ENCODE results near the gene CLNK.

DNA sequence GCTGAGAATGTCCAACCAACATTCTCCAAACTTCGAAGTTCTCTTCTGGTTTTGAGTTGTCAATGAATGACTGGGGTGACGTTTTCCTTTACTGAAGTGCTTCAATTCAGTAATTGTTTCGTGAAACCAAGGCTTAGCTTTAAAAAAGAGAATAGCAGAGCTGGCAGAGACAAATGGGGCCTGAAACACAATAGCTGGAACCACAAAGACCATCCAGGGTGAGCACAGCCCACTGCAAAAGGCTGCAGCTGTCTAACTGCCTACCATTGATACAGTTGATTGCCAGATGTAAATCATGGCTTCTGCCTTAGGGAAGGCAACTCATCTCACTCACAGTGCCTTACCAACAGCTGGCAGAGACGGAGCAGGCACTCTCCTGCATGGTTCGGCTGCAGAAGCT is 148.7 kb downstream of the CLNK start:
- TF ChIP-seq POLR2A (IDR thresholded peaks at IDR 0.05), result no peak
- TF ChIP-seq, protein P1, sequence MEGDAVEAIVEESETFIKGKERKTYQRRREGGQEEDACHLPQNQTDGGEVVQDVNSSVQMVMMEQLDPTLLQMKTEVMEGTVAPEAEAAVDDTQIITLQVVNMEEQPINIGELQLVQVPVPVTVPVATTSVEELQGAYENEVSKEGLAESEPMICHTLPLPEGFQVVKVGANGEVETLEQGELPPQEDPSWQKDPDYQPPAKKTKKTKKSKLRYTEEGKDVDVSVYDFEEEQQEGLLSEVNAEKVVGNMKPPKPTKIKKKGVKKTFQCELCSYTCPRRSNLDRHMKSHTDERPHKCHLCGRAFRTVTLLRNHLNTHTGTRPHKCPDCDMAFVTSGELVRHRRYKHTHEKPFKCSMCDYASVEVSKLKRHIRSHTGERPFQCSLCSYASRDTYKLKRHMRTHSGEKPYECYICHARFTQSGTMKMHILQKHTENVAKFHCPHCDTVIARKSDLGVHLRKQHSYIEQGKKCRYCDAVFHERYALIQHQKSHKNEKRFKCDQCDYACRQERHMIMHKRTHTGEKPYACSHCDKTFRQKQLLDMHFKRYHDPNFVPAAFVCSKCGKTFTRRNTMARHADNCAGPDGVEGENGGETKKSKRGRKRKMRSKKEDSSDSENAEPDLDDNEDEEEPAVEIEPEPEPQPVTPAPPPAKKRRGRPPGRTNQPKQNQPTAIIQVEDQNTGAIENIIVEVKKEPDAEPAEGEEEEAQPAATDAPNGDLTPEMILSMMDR (IDR thresholded peaks at IDR 0.05), result no peak

All from lower leg skin (tissue), 3 donors.